H9 (cell line): ENCODE data around the gene NOBOX. TPM values are rescaled to one million over a fixed set of nuclear protein-coding genes. Genes with fewer than 3 reads are reported as not detected.

ENCODE experiments used
- DNase-seq: peaks from one replicate; pipeline ENCODE4 v3.0.0-alpha.2; 2017
- H2AFZ ChIP-seq: one replicate; pipeline ENCODE4 v1.6.1; 2013; ENCODE audit warnings: mild to moderate bottlenecking, low read length, control low read depth, moderate library complexity
- H2AK5ac ChIP-seq: 2 replicates; pipeline ENCODE4 v1.6.1; 2013; ENCODE audit warnings: low read length, control low read depth, mixed read lengths; ENCODE audit not compliant: insufficient read length
- H2BK120ac ChIP-seq: one replicate; pipeline ENCODE4 v1.6.1; 2013; ENCODE audit warnings: low read depth, mild to moderate bottlenecking, low read length, control low read depth, inconsistent platforms; ENCODE audit not compliant: poor library complexity, severe bottlenecking
- H2BK12ac ChIP-seq: 2 replicates; pipeline ENCODE4 v1.6.1; 2013; ENCODE audit warnings: low read length, control low read depth, mixed read lengths, low read depth; ENCODE audit not compliant: insufficient read length
- H2BK15ac ChIP-seq: 2 replicates; pipeline ENCODE4 v1.6.1; 2013; ENCODE audit warnings: low read depth, low read length, control low read depth
- H2BK20ac ChIP-seq: one replicate; pipeline ENCODE4 v1.6.1; 2013; ENCODE audit warnings: low read depth, mild to moderate bottlenecking, low read length, control low read depth, inconsistent platforms; ENCODE audit not compliant: poor library complexity, severe bottlenecking
- H2BK5ac ChIP-seq: 2 replicates; pipeline ENCODE4 v1.6.1; 2013; ENCODE audit warnings: low read length, control low read depth, mixed read lengths; ENCODE audit not compliant: insufficient read length
- H3K14ac ChIP-seq: 2 replicates; pipeline ENCODE4 v1.6.1; 2013; ENCODE audit warnings: low read length, control low read depth; ENCODE audit not compliant: insufficient read depth
- H3K18ac ChIP-seq: 2 replicates; pipeline ENCODE4 v1.6.1; 2013; ENCODE audit warnings: low read depth, mild to moderate bottlenecking, mixed read lengths, low read length, control low read depth; ENCODE audit not compliant: insufficient read length
- H3K23ac ChIP-seq: 2 replicates; pipeline ENCODE4 v1.6.1; 2013; ENCODE audit warnings: low read length, control low read depth, mixed read lengths, low read depth; ENCODE audit not compliant: insufficient read length
- H3K23me2 ChIP-seq: 2 replicates; pipeline ENCODE4 v1.6.1; 2013; ENCODE audit warnings: low read depth, mild to moderate bottlenecking, mixed read lengths, low read length, control low read depth; ENCODE audit not compliant: insufficient read length, poor library complexity, severe bottlenecking
- H3K27ac ChIP-seq: 2 replicates; pipeline ENCODE4 v1.5.1; 2013; ENCODE audit warnings: low read length, control low read depth, mixed read lengths, low read depth; ENCODE audit not compliant: insufficient read length
- H3K27me3 ChIP-seq: 2 replicates; pipeline ENCODE4 v1.6.1; 2013; ENCODE audit warnings: low read length, control low read depth, inconsistent platforms; ENCODE audit not compliant: insufficient read depth
- H3K4ac ChIP-seq: 2 replicates; pipeline ENCODE4 v1.6.1; 2013; ENCODE audit warnings: low read depth, mild to moderate bottlenecking, control low read depth, inconsistent platforms, low read length, moderate library complexity
- H3K4me1 ChIP-seq: 2 replicates; pipeline ENCODE4 v1.6.1; 2013; ENCODE audit warnings: low read length, control low read depth, inconsistent platforms; ENCODE audit not compliant: insufficient read depth
- H3K4me2 ChIP-seq: 2 replicates; pipeline ENCODE4 v1.6.1; 2013; ENCODE audit warnings: low read length, control low read depth, mixed read lengths; ENCODE audit not compliant: insufficient read length, insufficient read depth
- H3K56ac ChIP-seq: 2 replicates; pipeline ENCODE4 v1.6.1; 2013; ENCODE audit warnings: low read depth, mild to moderate bottlenecking, mixed read lengths, low read length, control low read depth; ENCODE audit not compliant: insufficient read length
- H3K79me1 ChIP-seq: 2 replicates; pipeline ENCODE4 v1.6.1; 2013; ENCODE audit warnings: low read depth, mild to moderate bottlenecking, moderate library complexity, low read length, control low read depth, inconsistent platforms; ENCODE audit not compliant: insufficient read depth, poor library complexity, severe bottlenecking
- H3K79me2 ChIP-seq: 2 replicates; pipeline ENCODE4 v1.6.1; 2013; ENCODE audit warnings: low read length, control low read depth, inconsistent platforms; ENCODE audit not compliant: insufficient read depth
- H3K9ac ChIP-seq: 2 replicates; pipeline ENCODE4 v1.6.1; 2013; ENCODE audit warnings: low read length, control low read depth, mixed read lengths; ENCODE audit not compliant: insufficient read length; ENCODE audit errors: extremely low read depth
- H3K9me3 ChIP-seq: one replicate; pipeline ENCODE4 v1.6.1; 2013; ENCODE audit warnings: low read depth, low read length, inconsistent platforms; ENCODE audit not compliant: control insufficient read depth
- H3T11ph ChIP-seq: one replicate; pipeline ENCODE4 v1.6.1; 2013; ENCODE audit warnings: mild to moderate bottlenecking, low read length, control low read depth, inconsistent platforms
- H4K20me1 ChIP-seq: one replicate; pipeline ENCODE4 v1.6.1; 2013; ENCODE audit not compliant: control insufficient read depth, insufficient read length, insufficient read depth
- H4K5ac ChIP-seq: 2 replicates; pipeline ENCODE4 v1.6.1; 2013; ENCODE audit warnings: low read depth, mild to moderate bottlenecking, mixed read lengths, low read length, control low read depth; ENCODE audit not compliant: insufficient read length
- H4K8ac ChIP-seq: replicated peaks from 2 replicates; pipeline ENCODE4 v1.6.1; 2013; ENCODE audit warnings: low read length, control low read depth, mixed read lengths, low read depth; ENCODE audit not compliant: insufficient read length
- H4K91ac ChIP-seq: 2 replicates; pipeline ENCODE4 v1.6.1; 2013; ENCODE audit warnings: low read depth, mild to moderate bottlenecking, moderate library complexity, mixed read lengths, low read length, control low read depth; ENCODE audit not compliant: insufficient read length
- H3K27ac Mint-ChIP-seq, 3 experiments: 2 replicates in 2 of 3; 3 replicates in 1 of 3; pipeline ENCODE4 v1.8.0; 2020 to 2021; ENCODE audit warnings: mixed read lengths in 3 of 3, mild to moderate bottlenecking in 1 of 3, moderate library complexity in 1 of 3
- H3K27me3 Mint-ChIP-seq: 2 replicates; pipeline ENCODE4 v1.8.0; 2021; ENCODE audit warnings: low read depth, mild to moderate bottlenecking, moderate library complexity, mixed read lengths
- H3K36me3 Mint-ChIP-seq, 3 experiments: 2 replicates in 2 of 3; 3 replicates in 1 of 3; pipeline ENCODE4 v1.8.0; 2020 to 2021; ENCODE audit warnings: low read depth in 3 of 3, mixed read lengths in 3 of 3; ENCODE audit not compliant: insufficient read depth in 1 of 3
- H3K4me1 Mint-ChIP-seq, 2 experiments: 2 replicates each; pipeline ENCODE4 v1.8.0; 2020; ENCODE audit warnings: mixed read lengths in 2 of 2
- H3K4me3 Mint-ChIP-seq, 2 experiments: 2 replicates in 1 of 2; 3 replicates in 1 of 2; pipeline ENCODE4 v1.8.0; 2020 to 2021; ENCODE audit warnings: mild to moderate bottlenecking in 2 of 2, mixed read lengths in 2 of 2, moderate library complexity in 1 of 2
- H3K9me3 Mint-ChIP-seq, 2 experiments: 2 replicates in 1 of 2; 3 replicates in 1 of 2; pipeline ENCODE4 v1.8.0; 2020; ENCODE audit warnings: mild to moderate bottlenecking in 2 of 2, mixed read lengths in 2 of 2, moderate library complexity in 1 of 2
- total RNA-seq: library from RNA; stranded (reverse); gene quantifications from 2 replicates; pipeline ENCODE4 v1.2.1, GENCODE V29; 2021
- TF ChIP-seq, protein P1 (sequence below): fragments of 200-600 bp; sonication (generic); conservative IDR thresholded peaks from 3 replicates; pipeline ENCODE4 v1.8.0; 2021; ENCODE audit warnings: antibody characterized with exemption, mild to moderate bottlenecking

Gene NOBOX
- total RNA-seq, 1 experiment from 2014 or later = not detected

DNA sequence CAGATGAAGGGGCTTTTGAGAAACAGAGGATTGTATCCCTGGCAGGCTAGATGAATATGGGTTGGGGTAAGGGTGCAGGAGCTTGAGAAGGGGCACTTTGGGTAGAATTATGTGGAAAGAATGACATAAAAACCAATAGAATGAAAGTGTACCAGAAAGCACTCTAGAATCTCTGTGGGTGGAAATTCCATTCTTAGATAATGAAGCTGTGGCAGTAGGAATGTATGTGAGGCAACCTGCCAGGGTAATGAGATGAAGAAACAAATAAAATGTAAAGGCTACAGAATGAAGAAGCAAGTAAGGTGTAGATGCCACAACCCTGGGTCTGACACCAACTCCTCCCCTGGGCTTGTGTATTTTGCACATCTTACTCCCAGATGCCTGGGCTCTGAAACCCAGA, 16.8 kb downstream of the NOBOX start:
- DNase-seq = no peak
- TF ChIP-seq, protein P1, sequence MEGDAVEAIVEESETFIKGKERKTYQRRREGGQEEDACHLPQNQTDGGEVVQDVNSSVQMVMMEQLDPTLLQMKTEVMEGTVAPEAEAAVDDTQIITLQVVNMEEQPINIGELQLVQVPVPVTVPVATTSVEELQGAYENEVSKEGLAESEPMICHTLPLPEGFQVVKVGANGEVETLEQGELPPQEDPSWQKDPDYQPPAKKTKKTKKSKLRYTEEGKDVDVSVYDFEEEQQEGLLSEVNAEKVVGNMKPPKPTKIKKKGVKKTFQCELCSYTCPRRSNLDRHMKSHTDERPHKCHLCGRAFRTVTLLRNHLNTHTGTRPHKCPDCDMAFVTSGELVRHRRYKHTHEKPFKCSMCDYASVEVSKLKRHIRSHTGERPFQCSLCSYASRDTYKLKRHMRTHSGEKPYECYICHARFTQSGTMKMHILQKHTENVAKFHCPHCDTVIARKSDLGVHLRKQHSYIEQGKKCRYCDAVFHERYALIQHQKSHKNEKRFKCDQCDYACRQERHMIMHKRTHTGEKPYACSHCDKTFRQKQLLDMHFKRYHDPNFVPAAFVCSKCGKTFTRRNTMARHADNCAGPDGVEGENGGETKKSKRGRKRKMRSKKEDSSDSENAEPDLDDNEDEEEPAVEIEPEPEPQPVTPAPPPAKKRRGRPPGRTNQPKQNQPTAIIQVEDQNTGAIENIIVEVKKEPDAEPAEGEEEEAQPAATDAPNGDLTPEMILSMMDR = no peak
- peaks cover 31 to 32% of the 10 kb centered on the region in 2 experiments for H3K4me1 Mint-ChIP-seq

More for the DNA sequence above, 16.8 kb downstream of the NOBOX start:
- no peak overlapping the region for H3K14ac ChIP-seq
- no peak overlapping the region for H3K4ac ChIP-seq
- H2AFZ ChIP-seq = no peak overlapping the region
- H2BK20ac ChIP-seq = no peak overlapping the region
- H3K56ac ChIP-seq = no peak overlapping the region
- H2AK5ac ChIP-seq = no peak overlapping the region
- no peak overlapping the region for H3T11ph ChIP-seq
- no peaks in the 10 kb centered on the region for H3K9me3 ChIP-seq
- no peaks in the 10 kb centered on the region for H4K20me1 ChIP-seq
- no peak overlapping the region for H3K27ac ChIP-seq
- H3K4me1 ChIP-seq = peaks cover 8% of the 10 kb centered on the region; the same call in 1 of the 2 replicates
- no peak overlapping the region for H3K4me2 ChIP-seq
- Mint-ChIP-seq H3K27me3 (no peaks in the 10 kb centered on the region), H3K27ac (no peak overlapping the region), H3K36me3 (no peaks in the 10 kb centered on the region; a peak in 1 of 7 replicates), H3K4me3 (no peak overlapping the region), H3K9me3 (no peaks in the 10 kb centered on the region)
- H3K23me2 ChIP-seq = no peaks in the 10 kb centered on the region
- H3K27me3 ChIP-seq = no peaks in the 10 kb centered on the region
- H2BK120ac ChIP-seq = no peak overlapping the region
- H2BK12ac ChIP-seq = no peak overlapping the region
- no peaks in the 10 kb centered on the region for H3K79me1 ChIP-seq
- no peak overlapping the region for H4K5ac ChIP-seq
- H2BK15ac ChIP-seq = no peak overlapping the region
- no peaks in the 10 kb centered on the region for H3K79me2 ChIP-seq
- no peak overlapping the region for H3K18ac ChIP-seq
- H3K23ac ChIP-seq = no peak overlapping the region
- H4K91ac ChIP-seq = no peak overlapping the region
- H2BK5ac ChIP-seq = no peak overlapping the region
- no peak overlapping the region for H4K8ac ChIP-seq
- H3K9ac ChIP-seq = no peak overlapping the region
